Thyroid gland (tissue), 4 donors: ENCODE results near the gene MAP2K2.

Source experiments
- CTCF ChIP-seq, 6 experiments: fragments of 200-600 bp in 3 of 6; fragments of 450-650 bp in 3 of 6; sonication (generic) in 3 of 6; IDR thresholded peaks; one replicate each; pipeline ENCODE4 v1.5.1; 2016 to 2019; ENCODE audit warnings: antibody characterized with exemption in 6 of 6, mild to moderate bottlenecking in 2 of 6, inconsistent platforms in 1 of 6, moderate library complexity in 1 of 6
- POLR2A ChIP-seq, 2 donors: fragments of 450-650 bp; IDR thresholded peaks; one replicate each; pipeline ENCODE4 v1.6.1; 2017; ENCODE audit warnings: antibody characterized with exemption in 2 of 2, mild to moderate bottlenecking in 2 of 2, moderate library complexity in 1 of 2

- TF ChIP-seq POLR2A (IDR thresholded peaks at IDR 0.05), result no peak
- no peak for TF ChIP-seq CTCF (IDR thresholded peaks at IDR 0.05)
Observed at GRCh38 chr19:4108767-4109625, 14.9 kb downstream of the MAP2K2 start.
